Neural cell (in vitro differentiated cells): ENCODE data around the gene EEF1A2. TPM values are rescaled to one million over a fixed set of nuclear protein-coding genes. Genes with fewer than 3 reads are reported as not detected.

Source experiments
- H2AFZ ChIP-seq: fragments of 200-600, 300-800 bp; sonication (generic), shearing (Covaris generic); 2 replicates; pipeline ENCODE4 v1.6.0; 2014; ENCODE audit warnings: low read depth, mild to moderate bottlenecking, antibody characterized with exemption, low read length, moderate library complexity
- H3F3A ChIP-seq: fragments of 200-600 bp; shearing (Covaris generic); 2 replicates; pipeline ENCODE4 v1.6.1; 2016; ENCODE audit warnings: mild to moderate bottlenecking, moderate library complexity, mixed read lengths, antibody characterized with exemption, low read length; ENCODE audit not compliant: insufficient read depth, poor library complexity, severe bottlenecking
- H3K27ac ChIP-seq: fragments of 200-600, 300-800 bp; sonication (generic), shearing (Covaris generic); 2 replicates; pipeline ENCODE4 v1.5.1; 2014; ENCODE audit warnings: mild to moderate bottlenecking, low read length, moderate library complexity
- H3K27me3 ChIP-seq: fragments of 300-800, 200-600 bp; sonication (generic), shearing (Covaris generic); 2 replicates; pipeline ENCODE4 v1.6.0; 2014; ENCODE audit warnings: mild to moderate bottlenecking, low read depth, low read length, moderate library complexity; ENCODE audit not compliant: insufficient read depth
- H3K36me3 ChIP-seq: fragments of 300-800, 200-600 bp; sonication (generic), shearing (Covaris generic); 2 replicates; pipeline ENCODE4 v1.5.1; 2014; ENCODE audit warnings: mild to moderate bottlenecking, antibody characterized with exemption, low read length, moderate library complexity; ENCODE audit not compliant: insufficient read depth
- H3K4me2 ChIP-seq: fragments of 300-800, 200-600 bp; sonication (generic), shearing (Covaris generic); 2 replicates; pipeline ENCODE4 v1.6.0; 2014; ENCODE audit warnings: mild to moderate bottlenecking, low read length
- H3K4me3 ChIP-seq: fragments of 300-800, 200-600 bp; sonication (generic), shearing (Covaris generic); 2 replicates; pipeline ENCODE4 v1.5.1; 2014; ENCODE audit warnings: mild to moderate bottlenecking, low read length, moderate library complexity
- H3K79me2 ChIP-seq: fragments of 200-600 bp; shearing (Covaris generic); replicated peaks from 2 replicates; pipeline ENCODE4 v1.6.0; 2014; ENCODE audit warnings: mild to moderate bottlenecking, low read length, moderate library complexity; ENCODE audit not compliant: insufficient read depth
- H3K9ac ChIP-seq: fragments of 300-800, 200-600 bp; sonication (generic), shearing (Covaris generic); 2 replicates; pipeline ENCODE4 v1.6.1; 2016; ENCODE audit warnings: mild to moderate bottlenecking, low read length, mixed read lengths
- H3K9me2 ChIP-seq: fragments of 200-600 bp; shearing (Covaris generic); 2 replicates; pipeline ENCODE4 v1.6.1; 2016; ENCODE audit warnings: mild to moderate bottlenecking, low read length, mixed read lengths; ENCODE audit not compliant: insufficient read depth
- H3K9me3 ChIP-seq: fragments of 200-600, 300-800 bp; sonication (generic), shearing (Covaris generic); 2 replicates; pipeline ENCODE4 v1.6.1; 2016; ENCODE audit warnings: mild to moderate bottlenecking, mixed run types, low read length, moderate library complexity, mixed read lengths
- H4K20me1 ChIP-seq: fragments of 200-600 bp; shearing (Covaris generic); 2 replicates; pipeline ENCODE4 v1.6.1; 2016; ENCODE audit warnings: mild to moderate bottlenecking, mixed run types; ENCODE audit not compliant: insufficient read depth
- EP300 ChIP-seq: fragments of 450-650 bp; conservative IDR thresholded peaks from 2 replicates; pipeline ENCODE4 v1.6.1; 2014; ENCODE audit warnings: antibody characterized with exemption, mild to moderate bottlenecking, moderate library complexity; ENCODE audit not compliant: poor library complexity, severe bottlenecking
- EZH2 ChIP-seq: fragments of 200-600, 300-800 bp; shearing (Covaris generic), sonication (generic); IDR thresholded peaks from 2 replicates; pipeline ENCODE4 v1.6.1; 2014; ENCODE audit warnings: antibody characterized with exemption, low read length, borderline replicate concordance, mild to moderate bottlenecking; ENCODE audit not compliant: insufficient read depth, poor library complexity, severe bottlenecking
- MXI1 ChIP-seq: fragments of 450-650 bp; conservative IDR thresholded peaks from 2 replicates; pipeline ENCODE4 v1.6.1; 2014; ENCODE audit warnings: antibody characterized with exemption, mild to moderate bottlenecking; ENCODE audit not compliant: poor library complexity, severe bottlenecking
- POLR2AphosphoS5 ChIP-seq: IDR thresholded peaks from 2 replicates; pipeline ENCODE4 v1.6.1; 2012
- RAD21 ChIP-seq: fragments of 450-650 bp; conservative IDR thresholded peaks from 2 replicates; pipeline ENCODE4 v1.6.1; 2014; ENCODE audit warnings: antibody characterized with exemption, mild to moderate bottlenecking, moderate library complexity
- SMC3 ChIP-seq: fragments of 450-650 bp; conservative IDR thresholded peaks from 2 replicates; pipeline ENCODE4 v1.6.1; 2014; ENCODE audit warnings: antibody characterized with exemption, mild to moderate bottlenecking, moderate library complexity; ENCODE audit not compliant: poor library complexity
- TAF1 ChIP-seq: IDR thresholded peaks from 2 replicates; pipeline ENCODE4 v1.6.1; 2012; ENCODE audit warnings: low read depth
- polyA plus RNA-seq: library from polyadenylated mRNA; depleted of rRNA; stranded (reverse); fragments of >200 nt; gene quantifications from 2 replicates; pipeline ENCODE4 v1.2.3, GENCODE V29; 2014
- TF ChIP-seq, protein P1 (sequence below): fragments of 450-650 bp; IDR thresholded peaks from 2 replicates; pipeline ENCODE4 v1.5.1; 2014; ENCODE audit warnings: antibody characterized with exemption, mild to moderate bottlenecking, moderate library complexity; ENCODE audit not compliant: poor library complexity, severe bottlenecking
- TF ChIP-seq, protein P2 (sequence below): IDR thresholded peaks from 2 replicates; pipeline ENCODE4 v1.6.1; 2012; ENCODE audit warnings: borderline replicate concordance

Gene EEF1A2
- polyA plus RNA-seq, 1 donor from 2014 or later, result 208 TPM

DNA sequence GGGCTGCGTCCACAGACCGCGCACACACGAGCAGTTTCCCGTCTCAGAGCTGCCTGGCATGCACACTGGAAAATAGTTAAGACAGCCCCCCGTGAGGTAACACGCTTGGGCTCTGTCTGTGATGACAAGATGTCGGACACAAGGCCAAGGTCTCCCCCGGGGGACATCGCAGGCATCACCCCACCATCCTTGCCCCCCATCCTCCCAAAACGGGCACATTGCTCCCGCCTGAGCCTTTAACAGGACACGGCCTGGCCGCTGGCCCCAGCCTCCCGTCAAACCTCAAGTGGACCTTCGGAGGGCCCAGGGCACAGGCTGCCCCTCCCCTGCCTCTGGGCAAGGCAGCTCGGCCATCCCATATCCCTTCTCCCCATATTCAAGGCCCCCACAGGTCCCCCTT lies 32.0 kb downstream of the EEF1A2 start:
- H3K79me2 ChIP-seq, result peaks cover 93% of the 10 kb centered on the region
- H3F3A ChIP-seq, result no peaks in the 10 kb centered on the region
- H2AFZ ChIP-seq, result no peak overlapping the region
- H3K4me2 ChIP-seq, result no peak overlapping the region
- no peaks in the 10 kb centered on the region for H3K9me3 ChIP-seq
- H3K36me3 ChIP-seq, result no peaks in the 10 kb centered on the region
- H3K27ac ChIP-seq, result no peak overlapping the region
- no peak overlapping the region for H3K9ac ChIP-seq
- H3K9me2 ChIP-seq, result no peaks in the 10 kb centered on the region
- TF ChIP-seq EP300, result no peak
- TF ChIP-seq, protein P1, sequence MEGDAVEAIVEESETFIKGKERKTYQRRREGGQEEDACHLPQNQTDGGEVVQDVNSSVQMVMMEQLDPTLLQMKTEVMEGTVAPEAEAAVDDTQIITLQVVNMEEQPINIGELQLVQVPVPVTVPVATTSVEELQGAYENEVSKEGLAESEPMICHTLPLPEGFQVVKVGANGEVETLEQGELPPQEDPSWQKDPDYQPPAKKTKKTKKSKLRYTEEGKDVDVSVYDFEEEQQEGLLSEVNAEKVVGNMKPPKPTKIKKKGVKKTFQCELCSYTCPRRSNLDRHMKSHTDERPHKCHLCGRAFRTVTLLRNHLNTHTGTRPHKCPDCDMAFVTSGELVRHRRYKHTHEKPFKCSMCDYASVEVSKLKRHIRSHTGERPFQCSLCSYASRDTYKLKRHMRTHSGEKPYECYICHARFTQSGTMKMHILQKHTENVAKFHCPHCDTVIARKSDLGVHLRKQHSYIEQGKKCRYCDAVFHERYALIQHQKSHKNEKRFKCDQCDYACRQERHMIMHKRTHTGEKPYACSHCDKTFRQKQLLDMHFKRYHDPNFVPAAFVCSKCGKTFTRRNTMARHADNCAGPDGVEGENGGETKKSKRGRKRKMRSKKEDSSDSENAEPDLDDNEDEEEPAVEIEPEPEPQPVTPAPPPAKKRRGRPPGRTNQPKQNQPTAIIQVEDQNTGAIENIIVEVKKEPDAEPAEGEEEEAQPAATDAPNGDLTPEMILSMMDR, result no peak
- TF ChIP-seq, protein P2, sequence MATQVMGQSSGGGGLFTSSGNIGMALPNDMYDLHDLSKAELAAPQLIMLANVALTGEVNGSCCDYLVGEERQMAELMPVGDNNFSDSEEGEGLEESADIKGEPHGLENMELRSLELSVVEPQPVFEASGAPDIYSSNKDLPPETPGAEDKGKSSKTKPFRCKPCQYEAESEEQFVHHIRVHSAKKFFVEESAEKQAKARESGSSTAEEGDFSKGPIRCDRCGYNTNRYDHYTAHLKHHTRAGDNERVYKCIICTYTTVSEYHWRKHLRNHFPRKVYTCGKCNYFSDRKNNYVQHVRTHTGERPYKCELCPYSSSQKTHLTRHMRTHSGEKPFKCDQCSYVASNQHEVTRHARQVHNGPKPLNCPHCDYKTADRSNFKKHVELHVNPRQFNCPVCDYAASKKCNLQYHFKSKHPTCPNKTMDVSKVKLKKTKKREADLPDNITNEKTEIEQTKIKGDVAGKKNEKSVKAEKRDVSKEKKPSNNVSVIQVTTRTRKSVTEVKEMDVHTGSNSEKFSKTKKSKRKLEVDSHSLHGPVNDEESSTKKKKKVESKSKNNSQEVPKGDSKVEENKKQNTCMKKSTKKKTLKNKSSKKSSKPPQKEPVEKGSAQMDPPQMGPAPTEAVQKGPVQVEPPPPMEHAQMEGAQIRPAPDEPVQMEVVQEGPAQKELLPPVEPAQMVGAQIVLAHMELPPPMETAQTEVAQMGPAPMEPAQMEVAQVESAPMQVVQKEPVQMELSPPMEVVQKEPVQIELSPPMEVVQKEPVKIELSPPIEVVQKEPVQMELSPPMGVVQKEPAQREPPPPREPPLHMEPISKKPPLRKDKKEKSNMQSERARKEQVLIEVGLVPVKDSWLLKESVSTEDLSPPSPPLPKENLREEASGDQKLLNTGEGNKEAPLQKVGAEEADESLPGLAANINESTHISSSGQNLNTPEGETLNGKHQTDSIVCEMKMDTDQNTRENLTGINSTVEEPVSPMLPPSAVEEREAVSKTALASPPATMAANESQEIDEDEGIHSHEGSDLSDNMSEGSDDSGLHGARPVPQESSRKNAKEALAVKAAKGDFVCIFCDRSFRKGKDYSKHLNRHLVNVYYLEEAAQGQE, result no peak
- TF ChIP-seq MXI1, result no peak
- TF ChIP-seq TAF1, result no peak
- no peak for TF ChIP-seq SMC3
- no peak for TF ChIP-seq EZH2
- TF ChIP-seq POLR2AphosphoS5, result no peak
- no peak for TF ChIP-seq RAD21
- H3K4me3 ChIP-seq, result no peak overlapping the region
- peaks cover 14% of the 10 kb centered on the region for H4K20me1 ChIP-seq
- H3K27me3 ChIP-seq, result no peaks in the 10 kb centered on the region

DNA sequence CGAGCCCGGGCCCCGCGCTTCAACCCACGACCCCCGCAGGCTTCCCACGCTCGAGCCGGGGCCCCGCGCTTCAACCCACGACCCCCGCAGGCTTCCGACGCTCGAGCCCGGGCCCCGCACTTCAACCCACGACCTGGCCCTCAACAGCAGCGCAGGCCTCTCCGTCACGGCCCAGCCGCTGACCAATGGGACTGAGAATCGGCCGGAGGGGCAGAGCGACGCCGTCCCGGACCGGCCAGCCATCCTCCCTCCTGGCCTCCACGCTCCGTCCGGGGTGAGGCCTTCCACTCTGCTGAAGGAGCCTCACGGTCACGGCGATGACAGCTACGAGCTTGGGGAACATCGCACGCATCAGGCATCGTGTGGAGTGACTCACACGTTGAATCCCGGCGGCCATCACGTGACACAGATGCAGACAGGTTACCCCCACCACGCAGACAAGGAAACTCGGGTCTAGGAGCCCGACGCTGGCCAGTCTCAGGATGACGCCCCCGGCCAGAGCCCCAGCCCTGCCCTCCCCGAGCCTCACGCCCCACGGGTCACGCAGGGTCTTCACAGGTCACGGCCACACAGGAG lies 32.5 kb downstream of the EEF1A2 start:
- no peaks in the 10 kb centered on the region for H3K36me3 ChIP-seq
- H3K27me3 ChIP-seq, result no peaks in the 10 kb centered on the region
- TF ChIP-seq EP300, result no peak
- TF ChIP-seq POLR2AphosphoS5, result no peak
- no peak for TF ChIP-seq RAD21
- no peak for TF ChIP-seq EZH2
- TF ChIP-seq, protein P1, result no peak
- TF ChIP-seq MXI1, result no peak
- no peak for TF ChIP-seq SMC3
- TF ChIP-seq TAF1, result no peak
- TF ChIP-seq, protein P2, result no peak

More for the DNA sequence above, 32.5 kb downstream of the EEF1A2 start:
- Histone ChIP-seq H3K9me3 (no peaks in the 10 kb centered on the region), H3K9me2 (no peaks in the 10 kb centered on the region), H3F3A (no peaks in the 10 kb centered on the region), H3K4me3 (no peak overlapping the region), H4K20me1 (peaks cover 14% of the 10 kb centered on the region), H3K79me2 (peaks cover 89% of the 10 kb centered on the region), H3K4me2 (no peak overlapping the region), H3K27ac (no peak overlapping the region), H2AFZ (no peak overlapping the region), H3K9ac (no peak overlapping the region)
